ENCODE results near the gene SLC1A7.
"Not testable (repeated sequence)": the region's sequence is repeated elsewhere in the genome, so short reads cannot be mapped to it uniquely, and the experiment has no call there.

SLC1A7 gene

GRCh38 chr1:53142226-53142853, at the start of gene SLC1A7:
Gene SLC1A7, minus strand, starts transcription at chr1:53142638. Its CDS starts 189 bp downstream, at chr1:53142449.
- no peak for DNase-seq (ENCODE audit: low read depth)
- no peak within 1 kb of the TSS for H3K4me3 ChIP-seq (ENCODE audit: low read length)

GRCh38 chr1:53190210-53190611, 47.8 kb upstream of the SLC1A7 start:
- no peak for TF ChIP-seq CTCF (conservative IDR thresholded peaks at IDR 0.05; ENCODE audit: low read length)
- no peak for DNase-seq (ENCODE audit: low read depth)
- no peak overlapping the region for H3K4me3 ChIP-seq (ENCODE audit: low read length)

More at GRCh38 chr1:53142226-53142853, at the start of gene SLC1A7:
- no peak for TF ChIP-seq CTCF (conservative IDR thresholded peaks at IDR 0.05; ENCODE audit: low read length)

GRCh38 chr1:53189061-53189460, 46.6 kb upstream of the SLC1A7 start:
- no peak overlapping the region for H3K4me3 ChIP-seq (ENCODE audit: low read length)
- no peak for DNase-seq (ENCODE audit: low read depth)
- no peak for TF ChIP-seq CTCF (conservative IDR thresholded peaks at IDR 0.05; ENCODE audit: low read length)

- no peak overlapping the region for H3K4me3 ChIP-seq (ENCODE audit: low read length)
- no peak for DNase-seq (ENCODE audit: low read depth)
- no peak for TF ChIP-seq CTCF (conservative IDR thresholded peaks at IDR 0.05; ENCODE audit: low read length)
These were observed 45.7 kb upstream of the SLC1A7 start for GRCh38 chr1:53188099-53188498.

GRCh38 chr1:53187401-53187800, 45.0 kb upstream of the SLC1A7 start:
- no peak for DNase-seq (ENCODE audit: low read depth)
- TF ChIP-seq CTCF (conservative IDR thresholded peaks at IDR 0.05; ENCODE audit: low read length), result no peak
- H3K4me3 ChIP-seq (ENCODE audit: low read length), result no peak overlapping the region

GRCh38 chr1:53186533-53186932, 44.1 kb upstream of the SLC1A7 start:
- no peak for TF ChIP-seq CTCF (conservative IDR thresholded peaks at IDR 0.05; ENCODE audit: low read length)
- DNase-seq (ENCODE audit: low read depth), result no peak
- H3K4me3 ChIP-seq (ENCODE audit: low read length), result no peak overlapping the region

GRCh38 chr1:53185955-53186297, 43.5 kb upstream of the SLC1A7 start:
- DNase-seq (ENCODE audit: low read depth); H3K4me3 ChIP-seq (ENCODE audit: low read length): not testable (repeated sequence)
